GM19452 (cell line): ENCODE results near the gene TEX13D.
"Not testable (repeated sequence)": the region's sequence is repeated elsewhere in the genome, so short reads cannot be mapped to it uniquely, and the experiment has no call there.

Experiments
- ATAC-seq: cut with Tn5 transposase; IDR thresholded peaks from one replicate; pipeline ENCODE4 v1.9.1; 2021; ENCODE audit not compliant: unreplicated experiment

The TEX13D gene

GRCh38 chrX:124332481-124333424, at the start of gene TEX13D:
TEX13D (plus strand) TSS chrX:124332660; CDS start chrX:124332918, 258 bp downstream.
- no peak for ATAC-seq

- no peak for ATAC-seq
These were observed 43.0 kb upstream of the TEX13D start for GRCh38 chrX:124289443-124289842.

- no peak for ATAC-seq
These were observed 38.6 kb upstream of the TEX13D start for GRCh38 chrX:124293810-124294209.

- ATAC-seq, result not testable (repeated sequence)
These were observed 33.1 kb upstream of the TEX13D start for GRCh38 chrX:124299323-124299722.

GRCh38 chrX:124300405-124300804, 32.1 kb upstream of the TEX13D start:
- ATAC-seq, result no peak

- ATAC-seq, result no peak
These were observed 25.1 kb upstream of the TEX13D start for GRCh38 chrX:124307253-124307907.

- ATAC-seq, result no peak
These were observed 6.7 kb upstream of the TEX13D start for GRCh38 chrX:124325732-124326131.

- ATAC-seq, result no peak
These were observed 3.7 kb upstream of the TEX13D start for GRCh38 chrX:124328765-124329164.

- no peak for ATAC-seq
These were observed 1.4 kb downstream of the TEX13D start for GRCh38 chrX:124333862-124334261.

GRCh38 chrX:124334555-124334954, 2.1 kb downstream of the TEX13D start:
- ATAC-seq, result not testable (repeated sequence)

GRCh38 chrX:124335598-124335997, 3.1 kb downstream of the TEX13D start:
- no peak for ATAC-seq

GRCh38 chrX:124337916-124338315, 5.5 kb downstream of the TEX13D start:
- no peak for ATAC-seq

- no peak for ATAC-seq
These were observed 6.5 kb downstream of the TEX13D start for GRCh38 chrX:124338733-124339514.

GRCh38 chrX:124341396-124342132, 9.1 kb downstream of the TEX13D start:
- no peak for ATAC-seq

GRCh38 chrX:124342174-124342867, 9.9 kb downstream of the TEX13D start:
- no peak for ATAC-seq

GRCh38 chrX:124343016-124343415, 10.6 kb downstream of the TEX13D start:
- no peak for ATAC-seq

GRCh38 chrX:124344246-124344645, 11.8 kb downstream of the TEX13D start:
- ATAC-seq, result no peak

GRCh38 chrX:124346117-124346876, 13.8 kb downstream of the TEX13D start, which contains the start of gene SH2D1A:
SH2D1A (plus strand) TSS chrX:124346563; CDS start chrX:124346643, 80 bp downstream.
- no peak for ATAC-seq

- ATAC-seq, result no peak
These were observed 14.4 kb downstream of the TEX13D start for GRCh38 chrX:124346877-124347241.
